ENCODE measurements around the gene SGMS1.

GRCh38 chr10:50410066-50410811, 213.5 kb downstream of the SGMS1 start:
- TF ChIP-seq ARNTL (CRISPR knock-in tag; IDR thresholded peaks at IDR 0.05; ENCODE audit: borderline replicate concordance, low read depth) (no peak), ISL1 (CRISPR knock-in tag; IDR thresholded peaks at IDR 0.05) (no peak), RARB (CRISPR knock-in tag; IDR thresholded peaks at IDR 0.05) (no peak), ZFP30 (CRISPR knock-in tag; IDR thresholded peaks at IDR 0.05) (no peak), ZFP3 (CRISPR knock-in tag; IDR thresholded peaks at IDR 0.05) (no peak), TCF4 (CRISPR knock-in tag; IDR thresholded peaks at IDR 0.05; ENCODE audit: borderline replicate concordance) (no peak), TSHZ2 (CRISPR knock-in tag; IDR thresholded peaks at IDR 0.05) (no peak), ZNF565 (CRISPR knock-in tag; conservative IDR thresholded peaks at IDR 0.05; ENCODE audit: low read depth) (no peak)
- TF ChIP-seq, protein P1, sequence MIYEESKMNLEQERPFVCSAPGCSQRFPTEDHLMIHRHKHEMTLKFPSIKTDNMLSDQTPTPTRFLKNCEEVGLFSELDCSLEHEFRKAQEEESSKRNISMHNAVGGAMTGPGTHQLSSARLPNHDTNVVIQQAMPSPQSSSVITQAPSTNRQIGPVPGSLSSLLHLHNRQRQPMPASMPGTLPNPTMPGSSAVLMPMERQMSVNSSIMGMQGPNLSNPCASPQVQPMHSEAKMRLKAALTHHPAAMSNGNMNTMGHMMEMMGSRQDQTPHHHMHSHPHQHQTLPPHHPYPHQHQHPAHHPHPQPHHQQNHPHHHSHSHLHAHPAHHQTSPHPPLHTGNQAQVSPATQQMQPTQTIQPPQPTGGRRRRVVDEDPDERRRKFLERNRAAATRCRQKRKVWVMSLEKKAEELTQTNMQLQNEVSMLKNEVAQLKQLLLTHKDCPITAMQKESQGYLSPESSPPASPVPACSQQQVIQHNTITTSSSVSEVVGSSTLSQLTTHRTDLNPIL (CRISPR knock-in tag; IDR thresholded peaks at IDR 0.05; ENCODE audit: low read depth), result no peak
- TF ChIP-seq, protein P2, sequence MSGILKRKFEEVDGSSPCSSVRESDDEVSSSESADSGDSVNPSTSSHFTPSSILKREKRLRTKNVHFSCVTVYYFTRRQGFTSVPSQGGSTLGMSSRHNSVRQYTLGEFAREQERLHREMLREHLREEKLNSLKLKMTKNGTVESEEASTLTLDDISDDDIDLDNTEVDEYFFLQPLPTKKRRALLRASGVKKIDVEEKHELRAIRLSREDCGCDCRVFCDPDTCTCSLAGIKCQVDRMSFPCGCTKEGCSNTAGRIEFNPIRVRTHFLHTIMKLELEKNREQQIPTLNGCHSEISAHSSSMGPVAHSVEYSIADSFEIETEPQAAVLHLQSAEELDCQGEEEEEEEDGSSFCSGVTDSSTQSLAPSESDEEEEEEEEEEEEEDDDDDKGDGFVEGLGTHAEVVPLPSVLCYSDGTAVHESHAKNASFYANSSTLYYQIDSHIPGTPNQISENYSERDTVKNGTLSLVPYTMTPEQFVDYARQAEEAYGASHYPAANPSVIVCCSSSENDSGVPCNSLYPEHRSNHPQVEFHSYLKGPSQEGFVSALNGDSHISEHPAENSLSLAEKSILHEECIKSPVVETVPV (CRISPR knock-in tag; IDR thresholded peaks at IDR 0.05), result no peak
- TF ChIP-seq, protein P3, sequence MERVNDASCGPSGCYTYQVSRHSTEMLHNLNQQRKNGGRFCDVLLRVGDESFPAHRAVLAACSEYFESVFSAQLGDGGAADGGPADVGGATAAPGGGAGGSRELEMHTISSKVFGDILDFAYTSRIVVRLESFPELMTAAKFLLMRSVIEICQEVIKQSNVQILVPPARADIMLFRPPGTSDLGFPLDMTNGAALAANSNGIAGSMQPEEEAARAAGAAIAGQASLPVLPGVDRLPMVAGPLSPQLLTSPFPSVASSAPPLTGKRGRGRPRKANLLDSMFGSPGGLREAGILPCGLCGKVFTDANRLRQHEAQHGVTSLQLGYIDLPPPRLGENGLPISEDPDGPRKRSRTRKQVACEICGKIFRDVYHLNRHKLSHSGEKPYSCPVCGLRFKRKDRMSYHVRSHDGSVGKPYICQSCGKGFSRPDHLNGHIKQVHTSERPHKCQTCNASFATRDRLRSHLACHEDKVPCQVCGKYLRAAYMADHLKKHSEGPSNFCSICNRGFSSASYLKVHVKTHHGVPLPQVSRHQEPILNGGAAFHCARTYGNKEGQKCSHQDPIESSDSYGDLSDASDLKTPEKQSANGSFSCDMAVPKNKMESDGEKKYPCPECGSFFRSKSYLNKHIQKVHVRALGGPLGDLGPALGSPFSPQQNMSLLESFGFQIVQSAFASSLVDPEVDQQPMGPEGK (CRISPR knock-in tag; IDR thresholded peaks at IDR 0.05; ENCODE audit: borderline replicate concordance), result no peak
- TF ChIP-seq, protein P4, sequence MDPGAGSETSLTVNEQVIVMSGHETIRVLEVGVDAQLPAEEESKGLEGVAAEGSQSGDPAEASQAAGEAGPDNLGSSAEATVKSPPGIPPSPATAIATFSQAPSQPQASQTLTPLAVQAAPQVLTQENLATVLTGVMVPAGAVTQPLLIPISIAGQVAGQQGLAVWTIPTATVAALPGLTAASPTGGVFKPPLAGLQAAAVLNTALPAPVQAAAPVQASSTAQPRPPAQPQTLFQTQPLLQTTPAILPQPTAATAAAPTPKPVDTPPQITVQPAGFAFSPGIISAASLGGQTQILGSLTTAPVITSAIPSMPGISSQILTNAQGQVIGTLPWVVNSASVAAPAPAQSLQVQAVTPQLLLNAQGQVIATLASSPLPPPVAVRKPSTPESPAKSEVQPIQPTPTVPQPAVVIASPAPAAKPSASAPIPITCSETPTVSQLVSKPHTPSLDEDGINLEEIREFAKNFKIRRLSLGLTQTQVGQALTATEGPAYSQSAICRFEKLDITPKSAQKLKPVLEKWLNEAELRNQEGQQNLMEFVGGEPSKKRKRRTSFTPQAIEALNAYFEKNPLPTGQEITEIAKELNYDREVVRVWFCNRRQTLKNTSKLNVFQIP (CRISPR knock-in tag; IDR thresholded peaks at IDR 0.05; ENCODE audit: borderline replicate concordance, low read depth), result no peak

All from SK-N-SH treated with all-trans-retinoic acid at 6 μM for 48 hours (cell line).